A673 (cell line): ENCODE data around the gene ACACA. TPM values are rescaled to one million over a fixed set of nuclear protein-coding genes. Genes with fewer than 3 reads are reported as not detected.

Experiments used
- BruUV-seq: library from RNA; stranded (reverse); fragments of 400-500 nt; replicated peaks from 2 replicates; lab custom pipeline; 2021; lab: Mats Ljungman, UMichigan
- CTCF ChIA-PET: fragments of 300-600 bp; sonication (Branson Sonifier 250); formaldehyde crosslinking; loops from one replicate; lab custom pipeline; 2022; ENCODE audit warnings: antibody characterized with exemption; lab: Charles Lee
- POLR2A ChIA-PET: fragments of 300-600 bp; sonication (Branson Sonifier 250); formaldehyde crosslinking; loops from one replicate; lab custom pipeline; 2022; ENCODE audit warnings: antibody characterized with exemption; ENCODE audit not compliant: low non-redundant PET; lab: Charles Lee
- DNase-seq: peaks from one replicate; pipeline ENCODE4 v3.0.0-alpha.2; 2015; ENCODE audit warnings: low spot score
- H3K27ac ChIP-seq: fragments of 200-600 bp; sonication (generic); 2 replicates; pipeline ENCODE4 v1.5.1; 2016; ENCODE audit warnings: mixed run types, low read depth, mild to moderate bottlenecking, mixed read lengths, antibody characterized with exemption, low read length; ENCODE audit not compliant: poor library complexity, severe bottlenecking
- H3K27me3 ChIP-seq: fragments of 200-600 bp; sonication (generic); replicated peaks from 2 replicates; pipeline ENCODE4 v1.6.1; 2017; ENCODE audit warnings: mixed run types, low read depth, mild to moderate bottlenecking, mixed read lengths, antibody characterized with exemption, low read length; ENCODE audit not compliant: insufficient read depth, poor library complexity
- H3K36me3 ChIP-seq: fragments of 200-600 bp; sonication (generic); 2 replicates; pipeline ENCODE4 v1.6.1; 2016; ENCODE audit warnings: mixed run types, mild to moderate bottlenecking, mixed read lengths, antibody characterized with exemption, low read length; ENCODE audit not compliant: insufficient read depth, poor library complexity, severe bottlenecking
- H3K4me1 ChIP-seq: fragments of 200-600 bp; sonication (generic); 2 replicates; pipeline ENCODE4 v1.6.1; 2017; ENCODE audit warnings: mixed run types, mild to moderate bottlenecking, mixed read lengths, antibody characterized with exemption, low read length; ENCODE audit not compliant: insufficient read depth, poor library complexity, severe bottlenecking
- H3K4me3 ChIP-seq: fragments of 200-600 bp; sonication (generic); 2 replicates; pipeline ENCODE4 v1.5.1; 2016; ENCODE audit warnings: low read depth, mixed run types, mild to moderate bottlenecking, mixed read lengths, low read length; ENCODE audit not compliant: poor library complexity, severe bottlenecking
- H3K9me3 ChIP-seq: fragments of 200-600 bp; sonication (generic); 2 replicates; pipeline ENCODE4 v1.6.1; 2016; ENCODE audit warnings: mixed run types, low read depth, mild to moderate bottlenecking, mixed read lengths, antibody characterized with exemption, low read length; ENCODE audit not compliant: poor library complexity, severe bottlenecking
- CTCF ChIP-seq: fragments of 300-800, 200-600 bp; sonication (generic); conservative IDR thresholded peaks from 2 replicates; pipeline ENCODE4 v1.5.1; 2017; ENCODE audit warnings: low read depth, mild to moderate bottlenecking, antibody characterized with exemption, low read length, moderate library complexity, mixed read lengths
- EZH2 ChIP-seq: fragments of 200-600 bp; sonication (generic); IDR thresholded peaks from 2 replicates; pipeline ENCODE4 v1.6.1; 2017; ENCODE audit warnings: borderline replicate concordance, low read depth, mild to moderate bottlenecking, mixed read lengths, antibody characterized with exemption, low read length; ENCODE audit not compliant: poor library complexity, severe bottlenecking
- intact Hi-C: fragments of 100-400 bp; cut with micrococcal nuclease; formaldehyde crosslinking; loops from one replicate; pipeline ENCODE4 v1.10.0; 2022; ENCODE audit not compliant: unreplicated experiment
- total RNA-seq: library from RNA; stranded (reverse); gene quantifications from 2 replicates; pipeline ENCODE4 v1.2.3, GENCODE V29; 2021

ACACA gene
- total RNA-seq, 1 experiment from 2014 or later: 68.3 TPM

DNA sequence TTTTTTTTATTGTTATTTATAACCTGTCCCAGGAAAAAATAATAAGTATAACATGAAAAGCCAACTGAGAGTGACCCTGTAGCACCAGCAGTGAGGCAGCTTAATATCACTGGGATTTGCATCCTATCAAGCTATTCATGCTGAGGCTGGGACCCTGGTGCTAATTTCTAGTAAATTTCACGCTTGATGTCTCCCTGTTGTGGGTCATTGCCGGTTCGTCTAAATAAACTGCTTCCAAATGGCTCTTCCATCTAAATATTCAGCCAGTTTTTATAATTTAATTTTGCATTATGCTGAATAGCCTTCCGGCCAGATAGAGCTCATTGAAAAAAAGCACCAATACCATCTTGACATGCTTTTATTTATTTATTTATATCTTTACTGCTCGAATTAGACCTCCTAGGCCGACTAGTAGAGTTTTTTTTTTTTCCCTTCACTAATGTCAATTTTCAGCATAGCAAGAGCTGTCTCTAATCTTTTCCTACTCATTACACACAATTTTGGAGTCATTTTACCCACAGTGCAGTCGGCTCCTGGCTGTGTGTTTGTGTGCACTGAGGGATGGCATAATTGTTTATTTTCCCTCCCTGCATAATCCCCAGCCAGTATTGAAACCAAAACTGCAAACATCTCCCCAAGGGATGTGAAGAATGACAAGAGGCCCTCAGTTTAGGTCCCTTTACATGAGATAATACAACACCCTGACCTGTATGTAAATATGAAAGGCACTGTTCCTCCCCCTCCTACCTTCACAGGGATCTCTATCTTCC, 289.1 kb downstream of the ACACA start:
- Histone ChIP-seq H3K9me3 (no peaks in the 10 kb centered on the region), H3K4me1 (peaks cover 12% of the 10 kb centered on the region), H3K36me3 (peaks cover 6% of the 10 kb centered on the region), H3K27ac (no peak overlapping the region), H3K27me3 (no peaks in the 10 kb centered on the region), H3K4me3 (no peak overlapping the region)
- intact Hi-C loops: no loop called here
- DNase-seq: peak; percentile 48
- TF ChIP-seq CTCF (no peak), EZH2 (no peak)
- BruUV-seq: no TSS peak
- CTCF ChIA-PET: no interaction called here
- POLR2A ChIA-PET: no interaction called here

- Histone ChIP-seq H3K4me3 (no peak overlapping the region), H3K27ac (no peak overlapping the region), H3K36me3 (peaks cover 6% of the 10 kb centered on the region), H3K27me3 (no peaks in the 10 kb centered on the region), H3K9me3 (no peaks in the 10 kb centered on the region), H3K4me1 (peaks cover 12% of the 10 kb centered on the region)
- no peak for DNase-seq
- BruUV-seq: no TSS peak
- POLR2A ChIA-PET: no interaction called here
- TF ChIP-seq CTCF: no peak
- TF ChIP-seq EZH2: no peak
- CTCF ChIA-PET: no interaction called here
- intact Hi-C loops: no loop called here
Measured at GRCh38 chr17:37116671-37117185, 289.9 kb downstream of the ACACA start.

- CTCF ChIA-PET: no interaction called here
- no peak for DNase-seq
- no peaks in the 10 kb centered on the region for H3K27me3 ChIP-seq
- peaks cover 3% of the 10 kb centered on the region for H3K36me3 ChIP-seq
- no peaks in the 10 kb centered on the region for H3K4me1 ChIP-seq
- BruUV-seq: no TSS peak
- no peak overlapping the region for H3K27ac ChIP-seq
- intact Hi-C loops: no loop called here
- no peaks in the 10 kb centered on the region for H3K9me3 ChIP-seq
- POLR2A ChIA-PET: no interaction called here
- TF ChIP-seq EZH2 (no peak), CTCF (no peak)
- no peak overlapping the region for H3K4me3 ChIP-seq
Measured at GRCh38 chr17:37111329-37111728, 295.3 kb downstream of the ACACA start.
